Naive thymus-derived CD4-positive, alpha-beta T cell (primary cell): Measurements from ENCODE around the gene RHOC. TPM values are rescaled to one million over a fixed set of nuclear protein-coding genes. Genes with fewer than 3 reads are reported as not detected.

ENCODE experiments used
- ATAC-seq: fragments of 150-1000 bp; cut with Tn5 transposase; 2 replicates; pipeline ENCODE4 v1.10.0; 2021; ENCODE audit warnings: mild to moderate bottlenecking, moderate library complexity
- CTCF ChIA-PET: fragments of 350-600 bp; sonication (Branson Sonifier 250); formaldehyde crosslinking; loops from one replicate; lab custom pipeline; 2021; ENCODE audit warnings: antibody characterized with exemption; lab: Charles Lee
- POLR2A ChIA-PET: fragments of 350-600 bp; sonication (Branson Sonifier 250); formaldehyde crosslinking; loops from one replicate; lab custom pipeline; 2021; ENCODE audit warnings: antibody characterized with exemption, inconsistent platforms; lab: Charles Lee
- DNase-seq, 9 donors: peaks; one replicate each; pipeline versions ENCODE4 v3.0.0 to v3.0.0-alpha.2; 2020 to 2022; ENCODE audit warnings: mixed read lengths in 1 of 9
- H3K27ac ChIP-seq: one replicate; pipeline ENCODE4 v1.7.0; 2013; ENCODE audit warnings: mild to moderate bottlenecking, low read depth, low read length, moderate library complexity
- H3K27me3 ChIP-seq, 2 donors: one replicate each; pipeline ENCODE4 v1.7.0; 2013; ENCODE audit warnings: low read length in 2 of 2, mild to moderate bottlenecking in 2 of 2, moderate library complexity in 2 of 2; ENCODE audit not compliant: control insufficient read depth in 2 of 2, insufficient read depth in 2 of 2
- H3K36me3 ChIP-seq, 3 experiments: 1 replicate in 2 of 3; 2 replicates in 1 of 3; pipeline ENCODE4 v1.7.0; 2013; ENCODE audit warnings: low read length in 3 of 3, mild to moderate bottlenecking in 3 of 3, moderate library complexity in 1 of 3; ENCODE audit not compliant: insufficient read depth in 3 of 3, control insufficient read depth in 2 of 3
- H3K4me1 ChIP-seq, 2 donors: one replicate each; pipeline ENCODE4 v1.7.0; 2013; ENCODE audit warnings: low read length in 2 of 2, mild to moderate bottlenecking in 2 of 2, moderate library complexity in 1 of 2; ENCODE audit not compliant: control insufficient read depth in 2 of 2, insufficient read depth in 2 of 2
- H3K4me3 ChIP-seq: 2 replicates; pipeline ENCODE4 v1.7.0; 2013; ENCODE audit warnings: mild to moderate bottlenecking, low read length
- H3K9me3 ChIP-seq, 3 experiments: 1 replicate in 2 of 3; 2 replicates in 1 of 3; pipeline ENCODE4 v1.7.0; 2013; ENCODE audit warnings: low read length in 3 of 3; ENCODE audit not compliant: control insufficient read depth in 2 of 3
- H3K27ac Mint-ChIP-seq, 9 donors: one replicate each; pipeline ENCODE4 v1.8.0; 2020 to 2022; ENCODE audit warnings: mixed read lengths in 9 of 9, mild to moderate bottlenecking in 8 of 9, moderate library complexity in 5 of 9, inconsistent platforms in 2 of 9
- H3K27me3 Mint-ChIP-seq, 5 donors: one replicate each; pipeline ENCODE4 v1.8.0; 2021 to 2022; ENCODE audit warnings: mixed read lengths in 5 of 5, mild to moderate bottlenecking in 1 of 5
- H3K36me3 Mint-ChIP-seq, 5 donors: one replicate each; pipeline ENCODE4 v1.8.0; 2020 to 2022; ENCODE audit warnings: mixed read lengths in 5 of 5, mild to moderate bottlenecking in 3 of 5, inconsistent platforms in 1 of 5
- H3K4me1 Mint-ChIP-seq, 7 donors: one replicate each; pipeline ENCODE4 v1.8.0; 2020 to 2022; ENCODE audit warnings: mixed read lengths in 7 of 7, mild to moderate bottlenecking in 3 of 7, inconsistent platforms in 1 of 7
- H3K4me3 Mint-ChIP-seq, 10 donors: one replicate each; pipeline ENCODE4 v1.8.0; 2020 to 2022; ENCODE audit warnings: mild to moderate bottlenecking in 10 of 10, mixed read lengths in 10 of 10, moderate library complexity in 6 of 10, inconsistent platforms in 2 of 10
- H3K9me3 Mint-ChIP-seq, 11 donors: one replicate each; pipeline ENCODE4 v1.8.0; 2020 to 2022; ENCODE audit warnings: mixed read lengths in 11 of 11, mild to moderate bottlenecking in 4 of 11, inconsistent platforms in 1 of 11, moderate library complexity in 1 of 11
- intact Hi-C, 2 donors: fragments of 100-400 bp; cut with micrococcal nuclease; formaldehyde crosslinking; loops; one replicate each; pipeline ENCODE4 v1.15.1; 2023
- polyA plus RNA-seq, 2 donors: library from polyadenylated mRNA; unstranded; fragments of 300-500 nt; fragmentation: Illumina TruSeq; gene quantifications; one replicate each; pipeline ENCODE4 v1.2.3, GENCODE V29; 2021
- total RNA-seq, 6 experiments: library from RNA in 5 of 6; stranded (reverse) in 5 of 6; gene quantifications; 1 replicate in 5 of 6; 2 replicates in 1 of 6; pipeline ENCODE4 v1.2.3 and lab custom pipeline; 2021 to 2026

The RHOC gene
- total and polyA plus RNA-seq, 7 experiments from 2014 or later, result 0.57 to 89.1 (median 4.2) TPM

- ChIA-PET CTCF (interaction anchor here (0.6 kb wide), 1 partner anchor 1573 kb away, joined by 3 read pairs; no protein-coding TSS in a partner anchor), POLR2A (interaction anchor here (1.3 kb wide), 1 partner anchor 12 kb away, joined by 4 read pairs; no protein-coding TSS in a partner anchor)
- Histone ChIP-seq H3K27ac (no peak overlapping the region), H3K4me3 (no peak overlapping the region), H3K36me3 (peaks cover 0 to 37% (median 5%) of the 10 kb centered on the region in 3 experiments), H3K9me3 (no peaks in the 10 kb centered on the region), H3K27me3 (no peaks in the 10 kb centered on the region), H3K4me1 (no peaks in the 10 kb centered on the region)
- Mint-ChIP-seq H3K9me3 (no peaks in the 10 kb centered on the region), H3K4me1 (peaks cover 4 to 14% (median 10%) of the 10 kb centered on the region in 7 donors), H3K4me3 (no peak overlapping the region), H3K27me3 (no peaks in the 10 kb centered on the region), H3K36me3 (peaks cover 0 to 17% (median 10%) of the 10 kb centered on the region in 5 donors), H3K27ac (no peak overlapping the region)
- DNase-seq (no peak), ATAC-seq (no peak)
- intact Hi-C loops, result no loop called here
Measured at GRCh38 chr1:112685913-112686312, 21.0 kb downstream of the RHOC start.

DNA sequence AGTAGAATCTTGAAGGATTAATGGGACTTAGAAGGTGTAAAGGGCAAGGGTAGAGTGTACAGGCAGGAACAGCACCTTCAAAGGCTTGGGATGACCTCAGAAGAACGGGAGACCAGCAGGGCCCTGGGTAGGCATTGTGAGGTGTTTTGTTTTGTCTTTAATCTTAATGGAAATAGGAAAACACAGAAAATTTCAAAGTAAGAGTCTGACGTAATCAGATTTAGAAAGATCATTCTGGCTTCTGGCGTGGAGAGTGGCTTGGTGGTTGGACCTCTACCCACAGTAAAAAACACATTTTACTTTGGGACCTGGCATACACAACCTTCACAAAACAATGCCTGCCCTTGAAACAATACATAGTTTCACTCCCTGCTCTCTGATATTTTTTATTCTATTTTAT, 28.3 kb downstream of the RHOC start:
- no peak overlapping the region for H3K27ac ChIP-seq
- H3K36me3 ChIP-seq, result peaks cover 0 to 8% (median 0%) of the 10 kb centered on the region in 3 experiments
- H3K36me3 Mint-ChIP-seq, result peaks cover 0 to 39% (median 18%) of the 10 kb centered on the region in 5 donors
- CTCF ChIA-PET, result no interaction called here
- H3K4me1 Mint-ChIP-seq, result peaks cover 32 to 56% (median 52%) of the 10 kb centered on the region in 7 donors
- H3K27me3 ChIP-seq, result no peaks in the 10 kb centered on the region
- no peak overlapping the region for H3K4me3 ChIP-seq
- peak overlapping the region in 3 of 9 donors; percentile 8 to 63 (median 14) for H3K27ac Mint-ChIP-seq
- no peaks in the 10 kb centered on the region for H3K27me3 Mint-ChIP-seq
- ATAC-seq, result no peak
- peaks cover 0 to 3% (median 0%) of the 10 kb centered on the region in 11 donors for H3K9me3 Mint-ChIP-seq
- intact Hi-C loops, result loop anchor here (10.0 kb wide), 2 partner anchors 174 to 284 kb away; partner anchors contain the start of genes WNT2B (in 2 of the 2) and CTTNBP2NL (in 1 of the 2)
- H3K9me3 ChIP-seq, result no peaks in the 10 kb centered on the region
- POLR2A ChIA-PET, result interaction anchor here (0.5 kb wide), 1 partner anchor 18 kb away, joined by 3 read pairs; no protein-coding TSS in a partner anchor
- H3K4me3 Mint-ChIP-seq, result no peak overlapping the region
- no peak for DNase-seq
- peaks cover 16 to 17% of the 10 kb centered on the region in 2 donors for H3K4me1 ChIP-seq

DNA sequence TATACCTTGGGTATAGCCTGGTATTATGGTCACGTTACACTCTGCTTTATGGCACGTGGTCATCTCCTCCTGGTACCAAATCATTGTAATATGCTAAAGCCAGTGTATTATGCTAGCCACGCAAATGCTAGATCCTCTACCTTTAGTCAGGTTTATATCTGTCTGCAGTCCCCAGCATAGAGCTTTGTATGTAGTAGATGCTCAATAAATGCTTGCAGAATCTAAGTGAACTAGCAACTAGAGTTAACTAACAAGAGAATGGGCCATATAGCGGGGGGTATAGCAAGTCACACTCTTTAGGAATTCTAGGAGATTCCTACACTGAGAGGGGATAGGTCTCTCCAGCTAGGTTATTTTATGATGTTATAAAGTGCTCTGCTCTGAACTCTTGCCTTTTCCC, 29.4 kb downstream of the RHOC start:
- Mint-ChIP-seq H3K4me3 (peak overlapping the region in 1 of 10 donors; percentile 31), H3K36me3 (peaks cover 0 to 38% (median 17%) of the 10 kb centered on the region in 5 donors), H3K27me3 (no peaks in the 10 kb centered on the region), H3K4me1 (peaks cover 38 to 64% (median 62%) of the 10 kb centered on the region in 7 donors), H3K27ac (peak overlapping the region in 1 of 9 donors; percentile 34), H3K9me3 (peaks cover 0 to 3% (median 0%) of the 10 kb centered on the region in 11 donors)
- ATAC-seq (no peak), DNase-seq (no peak)
- H3K4me3 ChIP-seq, result no peak overlapping the region
- no peaks in the 10 kb centered on the region for H3K27me3 ChIP-seq
- H3K27ac ChIP-seq, result no peak overlapping the region
- H3K4me1 ChIP-seq, result peaks cover 17 to 19% of the 10 kb centered on the region in 2 donors
- CTCF ChIA-PET, result interaction anchor here (0.8 kb wide), 2 partner anchors 27 to 43 kb away, joined by 3 read pairs; no protein-coding TSS in a partner anchor
- H3K9me3 ChIP-seq, result no peaks in the 10 kb centered on the region
- POLR2A ChIA-PET, result no interaction called here
- peaks cover 0 to 8% (median 0%) of the 10 kb centered on the region in 3 experiments for H3K36me3 ChIP-seq
- intact Hi-C loops, result loop anchor here (10.0 kb wide), 2 partner anchors 173 to 283 kb away; partner anchors contain the start of genes WNT2B (in 2 of the 2) and CTTNBP2NL (in 1 of the 2)

DNA sequence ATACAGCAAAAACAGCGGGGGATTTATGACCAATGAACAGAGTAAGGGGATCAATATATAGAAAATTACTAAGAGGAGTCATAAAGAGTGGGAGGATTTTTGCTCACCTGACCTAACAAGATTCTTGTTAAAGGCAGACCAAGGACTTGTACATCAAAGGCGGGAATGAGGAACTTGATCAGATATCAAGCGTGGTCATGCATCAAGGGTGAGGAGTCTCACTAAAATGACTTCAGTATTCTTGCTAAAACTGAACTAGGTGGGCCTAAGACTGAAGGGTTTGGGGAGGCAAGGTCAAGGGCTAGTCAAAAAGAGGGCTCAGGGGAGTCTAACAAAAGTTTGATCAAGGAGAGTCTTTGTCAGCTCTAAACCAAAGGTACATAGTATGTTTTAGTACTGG, 30.4 kb downstream of the RHOC start:
- H3K9me3 Mint-ChIP-seq, result peaks cover 0 to 3% (median 0%) of the 10 kb centered on the region in 11 donors
- peaks cover 38 to 64% (median 60%) of the 10 kb centered on the region in 7 donors for H3K4me1 Mint-ChIP-seq
- Histone ChIP-seq H3K9me3 (no peaks in the 10 kb centered on the region), H3K4me1 (peaks cover 17 to 19% of the 10 kb centered on the region in 2 donors), H3K4me3 (no peak overlapping the region), H3K27ac (no peak overlapping the region), H3K27me3 (no peaks in the 10 kb centered on the region), H3K36me3 (peaks cover 0 to 8% (median 2%) of the 10 kb centered on the region in 3 experiments)
- ATAC-seq, result no peak
- H3K27ac Mint-ChIP-seq, result peak overlapping the region in 8 of 9 donors; percentile 19 to 86 (median 60)
- H3K27me3 Mint-ChIP-seq, result no peaks in the 10 kb centered on the region
- H3K36me3 Mint-ChIP-seq, result peaks cover 0 to 37% (median 13%) of the 10 kb centered on the region in 5 donors
- no peak for DNase-seq
- intact Hi-C loops, result loop anchor here (10.0 kb wide), 2 partner anchors 172 to 282 kb away; partner anchors contain the start of genes WNT2B (in 2 of the 2) and CTTNBP2NL (in 1 of the 2)
- CTCF ChIA-PET, result interaction anchor here (0.6 to 1.8 kb wide), 2 partner anchors 39 to 141 kb away, joined by 3 to 4 read pairs; no protein-coding TSS in a partner anchor
- POLR2A ChIA-PET, result interaction anchor here (1.9 to 5.6 kb wide), 2 partner anchors 39 to 59 kb away, joined by 7 to 76 read pairs; partner anchors contain the start of genes CAPZA1, PPM1J and ST7L
- peak overlapping the region; percentile 83 to 99 (median 86) for H3K4me3 Mint-ChIP-seq

DNA sequence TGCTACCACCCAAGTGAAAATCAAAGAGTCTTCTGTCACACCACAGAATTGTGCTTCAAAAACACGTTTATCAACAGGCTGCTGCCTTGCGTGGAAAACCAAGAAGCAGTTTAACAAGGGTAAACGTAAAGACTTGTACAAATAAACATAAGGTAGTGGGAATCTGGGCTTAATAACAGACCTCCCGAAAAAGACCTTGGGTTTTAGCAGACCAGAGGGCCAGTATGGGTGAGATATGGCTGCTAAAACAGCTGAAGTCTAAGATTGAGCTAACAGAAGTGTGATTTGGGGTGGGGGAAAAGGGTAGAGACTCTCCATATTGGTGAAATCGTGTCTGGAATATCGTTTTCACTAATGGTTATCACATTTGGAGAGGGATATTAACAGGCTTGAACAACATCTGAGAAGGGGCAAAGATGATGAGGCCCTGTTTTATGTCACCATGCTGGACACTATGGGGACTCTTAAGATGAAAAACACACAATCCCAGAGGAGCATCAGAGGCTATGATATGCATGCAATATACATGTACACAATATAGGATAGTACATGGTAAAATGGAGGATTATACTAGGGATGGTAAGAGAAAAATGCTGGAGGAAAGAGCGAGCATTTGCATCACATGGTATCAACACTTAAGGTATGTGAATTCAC, 31.1 kb downstream of the RHOC start:
- Histone ChIP-seq H3K4me3 (peak overlapping the region; percentile 92), H3K9me3 (no peaks in the 10 kb centered on the region), H3K27me3 (no peaks in the 10 kb centered on the region), H3K27ac (peak overlapping the region; percentile 88), H3K4me1 (peaks cover 17 to 19% of the 10 kb centered on the region in 2 donors), H3K36me3 (peaks cover 0 to 8% (median 8%) of the 10 kb centered on the region in 3 experiments)
- Mint-ChIP-seq H3K27ac (peak overlapping the region; percentile 19 to 92 (median 82)), H3K4me3 (peak overlapping the region; percentile 83 to 99 (median 86)), H3K36me3 (peaks cover 0 to 41% (median 10%) of the 10 kb centered on the region in 5 donors), H3K9me3 (peaks cover 0 to 3% (median 0%) of the 10 kb centered on the region in 11 donors), H3K27me3 (no peaks in the 10 kb centered on the region), H3K4me1 (peaks cover 38 to 64% (median 62%) of the 10 kb centered on the region in 7 donors)
- no peak for ATAC-seq
- intact Hi-C loops, result loop anchor here (1.0 to 10.0 kb wide), 4 partner anchors 31 to 281 kb away; partner anchors contain the start of genes WNT2B (in 2 of the 2), CTTNBP2NL (in 1 of the 2), PPM1J (in 1 of the 2) and RHOC (in 1 of the 2)
- DNase-seq, result no peak
- POLR2A ChIA-PET, result interaction anchor here (0.5 to 5.6 kb wide), 7 partner anchors 21 to 1256 kb away, joined by 3 to 76 read pairs (median 3); partner anchors contain the start of genes CAPZA1, PPM1J and ST7L
- CTCF ChIA-PET, result interaction anchor here (0.6 to 1.9 kb wide), 3 partner anchors 26 to 40 kb away, joined by 3 to 5 read pairs (median 4); no protein-coding TSS in a partner anchor
